ENCODE measurements around the gene NMD3. TPM values are rescaled to one million over a fixed set of nuclear protein-coding genes. Genes with fewer than 3 reads are reported as not detected.

The NMD3 gene
- polyA plus RNA-seq, 1 of the 3 experiments (the other 2 are of a cell fraction) = 15.1 TPM

GRCh38 chr3:161171639-161172552 lies 49.2 kb upstream of the NMD3 start:
- peak overlapping the region in 1 of 2 experiments; percentile 35; a peak in 2 of 4 replicates for H3K27ac ChIP-seq (ENCODE audit: low read depth in 2 of 2, low read length in 1 of 2)

GRCh38 chr3:161175506-161175905 lies 45.6 kb upstream of the NMD3 start:
- ChIA-PET CTCF (interaction anchor here (1.0 kb wide), 1 partner anchor 10 kb away, joined by 5 read pairs; no protein-coding TSS in a partner anchor), POLR2A (no interaction called here)
- no peak for DNase-seq
- Histone ChIP-seq H3K4me1 (ENCODE audit: control insufficient read depth in 1 of 2, insufficient read depth in 2 of 2, low read depth in 1 of 2, low read length in 1 of 2) (no peaks in the 10 kb centered on the region), H3K4me3 (ENCODE audit: low read depth in 2 of 2, low read length in 1 of 2) (no peak overlapping the region), H2AFZ (ENCODE audit: low read depth) (no peak overlapping the region), H3K27ac (ENCODE audit: low read depth in 2 of 2, low read length in 1 of 2) (no peak overlapping the region), H3K4me2 (no peak overlapping the region), H3K79me2 (ENCODE audit: insufficient read depth) (no peaks in the 10 kb centered on the region), H3F3A (replicated peaks; ENCODE audit: insufficient read depth) (no peaks in the 10 kb centered on the region), H3K27me3 (ENCODE audit: insufficient read depth) (no peaks in the 10 kb centered on the region), H3K9me3 (no peaks in the 10 kb centered on the region), H4K20me1 (ENCODE audit: insufficient read depth) (no peaks in the 10 kb centered on the region), H3K9me2 (no peaks in the 10 kb centered on the region), H3K9ac (no peak overlapping the region), H3K36me3 (replicated peaks in 1 of 2; ENCODE audit: control insufficient read depth in 1 of 2, insufficient read depth in 2 of 2, low read length in 1 of 2) (no peaks in the 10 kb centered on the region)
- WGBS (ENCODE audit: low lambda C conversion rate) = 20% methylated on average over 1 of the region's 1 CpG
- TF ChIP-seq EP300 (IDR thresholded peaks at IDR 0.05; ENCODE audit: borderline replicate concordance in 1 of 2, low read depth in 1 of 2, low read length in 1 of 2) = no peak
- TF ChIP-seq FOXM1 (IDR thresholded peaks at IDR 0.05; ENCODE audit: low read depth) = no peak
- TF ChIP-seq NFIC (IDR thresholded peaks at IDR 0.05; ENCODE audit: borderline replicate concordance) = no peak
- TF ChIP-seq USF2 (IDR thresholded peaks at IDR 0.05; ENCODE audit: borderline replicate concordance, low read depth, low read length) = no peak
- TF ChIP-seq RFX5 (IDR thresholded peaks at IDR 0.05; ENCODE audit: low read length) = no peak
- TF ChIP-seq TAF1 (IDR thresholded peaks at IDR 0.05; ENCODE audit: borderline replicate concordance, low read depth, low read length) = no peak
- TF ChIP-seq RCOR1 (IDR thresholded peaks at IDR 0.05; ENCODE audit: low read length) = no peak
- TF ChIP-seq NRF1 (IDR thresholded peaks at IDR 0.05; ENCODE audit: low read depth, low read length) = no peak

More at GRCh38 chr3:161171639-161172552, 49.2 kb upstream of the NMD3 start:
- Histone ChIP-seq H3F3A (replicated peaks; ENCODE audit: insufficient read depth) (no peaks in the 10 kb centered on the region), H3K27me3 (ENCODE audit: insufficient read depth) (no peaks in the 10 kb centered on the region), H4K20me1 (ENCODE audit: insufficient read depth) (no peaks in the 10 kb centered on the region), H3K4me2 (no peak overlapping the region), H2AFZ (ENCODE audit: low read depth) (no peak overlapping the region), H3K9ac (no peak overlapping the region), H3K4me1 (ENCODE audit: control insufficient read depth in 1 of 2, insufficient read depth in 2 of 2, low read depth in 1 of 2, low read length in 1 of 2) (no peaks in the 10 kb centered on the region), H3K79me2 (ENCODE audit: insufficient read depth) (no peaks in the 10 kb centered on the region), H3K9me2 (no peaks in the 10 kb centered on the region), H3K9me3 (no peaks in the 10 kb centered on the region), H3K36me3 (replicated peaks in 1 of 2; ENCODE audit: control insufficient read depth in 1 of 2, insufficient read depth in 2 of 2, low read length in 1 of 2) (no peaks in the 10 kb centered on the region), H3K4me3 (ENCODE audit: low read depth in 2 of 2, low read length in 1 of 2) (no peak overlapping the region)
- POLR2A ChIA-PET = no interaction called here
- CTCF ChIA-PET = no interaction called here
- TF ChIP-seq RAD21 (IDR thresholded peaks at IDR 0.05; ENCODE audit: low read length) (peak; percentile 41), ZBTB33 (IDR thresholded peaks at IDR 0.05; ENCODE audit: borderline replicate concordance, low read depth) (no peak), CTCF (IDR thresholded peaks at IDR 0.05) (peak; percentile 37; the same call in 1 of the 2 replicates)
- WGBS (ENCODE audit: low lambda C conversion rate) = 51% methylated on average over 2 of the region's 2 CpGs
- no peak for DNase-seq

All from SK-N-SH (cell line).